ENCODE measurements around the gene UTY. TPM values are rescaled to one million over a fixed set of nuclear protein-coding genes. Genes with fewer than 3 reads are reported as not detected.

Gene UTY
- total and polyA plus RNA-seq, 4 donors = 0.12 to 4.7 TPM; not detected in 2

GRCh38 chrY:13429551-13429950 lies 50.3 kb downstream of the UTY start:
- TF ChIP-seq CTCF (IDR thresholded peaks at IDR 0.05; ENCODE audit: control extremely low read depth, extremely low read depth) = no peak
- Histone ChIP-seq H3K4me1 (ENCODE audit: control insufficient read depth in 5 of 5, insufficient read depth in 5 of 5, low read length in 5 of 5) (no peaks in the 10 kb centered on the region), H3K9ac (ENCODE audit: insufficient read depth in 1 of 2, low read length in 2 of 2) (no peak overlapping the region), H3K4me3 (no peak overlapping the region), H3K27ac (ENCODE audit: low read depth in 1 of 2, low read length in 1 of 2) (no peak overlapping the region), H3K27me3 (ENCODE audit: control insufficient read depth in 3 of 3, insufficient read depth in 3 of 3, low read length in 2 of 3) (no peaks in the 10 kb centered on the region), H3K9me3 (ENCODE audit: control insufficient read depth in 4 of 4, insufficient read depth in 3 of 4, low read length in 3 of 4) (no peaks in the 10 kb centered on the region), H3K36me3 (ENCODE audit: control insufficient read depth in 4 of 4, insufficient read depth in 4 of 4, low read length in 4 of 4) (no peaks in the 10 kb centered on the region)
- WGBS, 2 donors = 98% methylated on average over 3 of the region's 3 CpGs; no CpG with 5 or more reads in 1 of the 2 donors
- DNase-seq (no peak), ATAC-seq (ENCODE audit: insufficient read depth, low FRiP score) (no peak)

GRCh38 chrY:13423281-13423732 lies 56.5 kb downstream of the UTY start:
- H3K9ac ChIP-seq (ENCODE audit: insufficient read depth in 1 of 2, low read length in 2 of 2) = no peak overlapping the region
- H3K27me3 ChIP-seq (ENCODE audit: control insufficient read depth in 3 of 3, insufficient read depth in 3 of 3, low read length in 2 of 3) = no peaks in the 10 kb centered on the region
- no peaks in the 10 kb centered on the region for H3K36me3 ChIP-seq (ENCODE audit: control insufficient read depth in 4 of 4, insufficient read depth in 4 of 4, low read length in 4 of 4)
- H3K4me3 ChIP-seq = no peak overlapping the region
- DNase-seq (peak in 1 of 3 donors; percentile 4), ATAC-seq (ENCODE audit: insufficient read depth, low FRiP score) (no peak)
- WGBS, 2 donors = 24% methylated on average over 5 of the region's 5 CpGs; no CpG with 5 or more reads in 1 of the 2 donors
- no peak for TF ChIP-seq CTCF (IDR thresholded peaks at IDR 0.05; ENCODE audit: control extremely low read depth, extremely low read depth)
- H3K27ac ChIP-seq (ENCODE audit: low read depth in 1 of 2, low read length in 1 of 2) = no peak overlapping the region
- H3K4me1 ChIP-seq (ENCODE audit: control insufficient read depth in 5 of 5, insufficient read depth in 5 of 5, low read length in 5 of 5) = peaks cover 0 to 17% (median 0%) of the 10 kb centered on the region in 5 donors
- no peaks in the 10 kb centered on the region for H3K9me3 ChIP-seq (ENCODE audit: control insufficient read depth in 4 of 4, insufficient read depth in 3 of 4, low read length in 3 of 4)

GRCh38 chrY:13416869-13417661 lies 62.8 kb downstream of the UTY start:
- no peak overlapping the region for H3K9ac ChIP-seq (ENCODE audit: insufficient read depth in 1 of 2, low read length in 2 of 2)
- no peak overlapping the region for H3K4me3 ChIP-seq
- H3K4me1 ChIP-seq (ENCODE audit: control insufficient read depth in 5 of 5, insufficient read depth in 5 of 5, low read length in 5 of 5) = peaks cover 0 to 13% (median 0%) of the 10 kb centered on the region in 5 donors
- no peaks in the 10 kb centered on the region for H3K9me3 ChIP-seq (ENCODE audit: control insufficient read depth in 4 of 4, insufficient read depth in 3 of 4, low read length in 3 of 4)
- 80% methylated on average over 6 of the region's 6 CpGs; no CpG with 5 or more reads in 1 of the 2 donors for WGBS, 2 donors
- H3K27ac ChIP-seq (ENCODE audit: low read depth in 1 of 2, low read length in 1 of 2) = no peak overlapping the region
- no peaks in the 10 kb centered on the region for H3K27me3 ChIP-seq (ENCODE audit: control insufficient read depth in 3 of 3, insufficient read depth in 3 of 3, low read length in 2 of 3)
- DNase-seq = no peak
- TF ChIP-seq CTCF (IDR thresholded peaks at IDR 0.05; ENCODE audit: control extremely low read depth, extremely low read depth) = no peak
- no peaks in the 10 kb centered on the region for H3K36me3 ChIP-seq (ENCODE audit: control insufficient read depth in 4 of 4, insufficient read depth in 4 of 4, low read length in 4 of 4)
- no peak for ATAC-seq (ENCODE audit: insufficient read depth, low FRiP score)
